GM18508 (cell line): Measurements from ENCODE around the gene KCNK13.

Source experiments
- ATAC-seq: cut with Tn5 transposase; IDR thresholded peaks from one replicate; pipeline ENCODE4 v1.9.1; 2021; ENCODE audit warnings: moderate number of reproducible peaks; ENCODE audit not compliant: insufficient read depth, unreplicated experiment

The KCNK13 gene

DNA sequence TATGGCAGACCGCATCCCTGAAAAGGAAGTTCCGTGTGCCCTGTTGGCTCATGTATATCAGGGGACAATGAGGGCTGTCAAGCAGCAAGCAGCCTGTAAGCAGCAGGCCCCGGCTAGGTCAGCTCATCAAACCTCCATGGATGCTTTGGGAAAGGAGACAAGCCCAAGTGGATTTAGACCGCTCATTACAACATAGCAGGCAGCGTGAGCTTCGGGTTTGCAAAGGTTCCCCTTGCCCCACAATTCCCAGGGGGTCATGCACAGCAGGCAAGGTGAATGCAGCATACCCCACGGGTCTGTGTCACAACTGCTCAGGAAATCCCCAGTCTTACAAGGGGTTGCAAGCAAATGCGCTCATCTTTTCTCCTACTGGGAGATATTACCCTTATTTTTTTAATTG, 54.6 kb downstream of the KCNK13 start:
- ATAC-seq = no peak

DNA sequence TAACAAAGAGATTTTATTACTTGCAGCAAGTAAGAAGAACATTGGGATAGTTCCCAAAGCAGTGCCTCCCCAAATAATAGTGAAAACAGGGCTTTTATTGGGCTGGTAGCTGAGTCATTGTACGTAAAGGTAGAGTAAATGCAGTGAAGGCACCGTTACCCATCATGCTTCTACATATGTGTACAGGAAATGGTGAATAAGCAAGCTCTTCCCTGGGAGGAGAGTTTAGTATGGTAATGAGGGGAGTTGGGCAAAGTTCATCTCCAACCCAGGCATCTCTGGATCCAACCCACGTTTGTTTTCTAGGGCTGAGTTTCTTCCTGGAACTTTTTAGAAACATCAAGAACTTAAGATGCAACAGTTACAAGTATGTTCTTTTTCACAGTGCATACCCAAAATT, 56.2 kb downstream of the KCNK13 start:
- no peak for ATAC-seq

DNA sequence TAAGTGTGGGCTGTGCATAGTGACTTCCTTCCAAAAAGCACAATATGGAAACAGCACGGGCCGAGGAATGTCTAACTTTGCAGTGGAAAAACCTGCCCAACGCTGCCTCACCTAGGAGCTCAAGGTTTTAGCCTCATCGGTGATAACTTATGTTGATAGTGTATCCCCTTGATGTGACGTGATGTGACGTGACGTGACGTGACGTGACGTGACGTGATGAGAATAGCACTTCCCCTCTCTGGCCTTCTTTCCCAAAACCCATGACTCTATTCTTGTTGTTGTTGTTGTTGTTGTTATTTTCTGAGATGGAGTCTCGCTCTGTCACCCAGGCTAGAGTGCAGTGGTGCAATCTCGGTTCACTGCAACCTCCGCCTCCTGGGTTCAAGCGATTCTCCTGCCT, 64.5 kb downstream of the KCNK13 start:
- ATAC-seq = no peak

DNA sequence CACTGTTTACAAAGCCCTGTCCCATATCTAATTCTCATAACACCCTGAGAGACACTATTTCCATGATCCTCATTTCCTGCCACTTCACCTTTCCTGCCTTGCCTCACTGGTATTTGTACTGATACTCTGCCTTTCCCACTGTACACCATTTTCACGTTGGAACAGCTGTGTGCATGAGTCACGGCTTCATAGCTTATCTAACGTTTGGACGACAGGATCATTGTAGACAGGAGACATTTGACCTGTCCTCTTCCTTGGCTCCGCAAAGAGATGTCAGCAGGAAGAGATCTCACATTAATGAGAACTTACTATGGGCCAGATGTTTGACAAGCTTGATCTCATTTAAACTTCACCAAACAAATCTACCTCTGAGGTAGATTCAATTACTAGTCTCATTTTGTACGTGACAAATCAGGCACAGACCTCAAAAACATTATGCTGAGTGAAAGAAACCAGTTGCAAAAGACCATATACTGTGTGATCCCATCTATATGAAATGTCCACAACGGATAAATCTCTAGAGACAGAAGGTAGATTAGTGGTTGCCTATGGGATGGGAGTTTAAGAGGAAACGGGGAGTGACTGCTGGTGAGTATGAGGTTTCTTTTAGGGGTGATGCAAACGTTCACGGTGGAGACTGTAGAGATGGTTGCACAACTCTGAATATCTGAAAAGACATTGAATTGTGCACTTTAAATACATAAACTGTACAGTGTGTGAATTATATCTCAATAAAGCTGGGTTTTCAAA, 71.2 kb downstream of the KCNK13 start:
- no peak for ATAC-seq

DNA sequence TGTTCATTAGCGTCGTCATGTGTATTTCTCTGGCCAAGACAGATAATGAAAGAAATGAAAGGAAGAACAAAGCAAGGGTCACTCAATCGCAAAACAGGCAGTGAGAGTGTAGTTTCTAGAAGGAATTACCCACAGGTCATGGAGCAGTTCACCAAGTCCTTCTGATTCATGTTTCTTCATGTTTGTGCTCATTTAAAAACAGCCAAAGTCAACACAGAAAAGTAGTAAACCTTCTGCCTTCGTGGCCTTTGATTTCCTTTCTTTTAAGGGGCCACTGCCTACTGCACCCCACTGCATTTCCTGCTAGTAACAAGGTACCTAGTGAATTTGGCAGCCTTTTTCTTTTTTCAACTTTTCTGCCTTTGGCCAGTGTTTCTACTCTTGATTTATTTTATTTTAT, 75.1 kb downstream of the KCNK13 start:
- no peak for ATAC-seq

DNA sequence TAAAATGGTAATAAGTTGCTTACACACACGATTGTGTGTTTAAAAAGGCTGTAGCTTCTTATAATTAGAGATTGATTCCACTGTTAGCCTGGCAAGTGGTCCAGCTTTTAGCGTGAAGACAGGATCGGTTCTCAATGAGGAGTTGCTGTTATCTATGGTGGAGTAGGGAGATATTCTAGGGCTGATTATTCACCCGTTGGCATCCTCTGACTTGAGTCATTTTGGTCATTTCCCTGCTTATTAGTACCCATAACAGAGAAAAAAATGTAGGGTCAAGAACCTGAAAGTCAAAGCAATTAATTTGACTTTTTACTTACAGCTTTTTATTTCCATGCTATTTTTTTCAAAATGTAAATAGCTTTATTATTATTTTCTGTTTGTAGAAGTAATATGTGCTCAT, 76.0 kb downstream of the KCNK13 start:
- ATAC-seq = no peak

DNA sequence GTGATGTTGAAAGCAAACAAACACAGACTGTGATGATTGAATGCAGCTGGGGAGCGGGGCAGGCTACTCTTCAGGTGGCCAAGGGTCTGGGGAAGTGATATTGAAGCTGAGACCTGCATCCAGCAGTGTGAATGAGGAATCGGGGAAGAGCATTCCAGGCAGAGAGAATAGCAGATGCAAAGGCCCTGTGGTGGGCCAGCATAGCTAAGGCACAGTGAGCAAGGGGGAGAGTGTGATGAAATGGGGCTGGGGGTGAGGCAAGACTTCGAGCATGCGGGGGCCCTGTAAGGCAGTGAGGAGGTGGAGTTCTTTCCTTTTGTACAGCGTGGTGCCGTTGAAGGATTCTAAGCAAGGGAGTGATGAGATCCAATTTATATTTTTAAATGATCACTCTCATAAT, 77.4 kb downstream of the KCNK13 start:
- no peak for ATAC-seq

DNA sequence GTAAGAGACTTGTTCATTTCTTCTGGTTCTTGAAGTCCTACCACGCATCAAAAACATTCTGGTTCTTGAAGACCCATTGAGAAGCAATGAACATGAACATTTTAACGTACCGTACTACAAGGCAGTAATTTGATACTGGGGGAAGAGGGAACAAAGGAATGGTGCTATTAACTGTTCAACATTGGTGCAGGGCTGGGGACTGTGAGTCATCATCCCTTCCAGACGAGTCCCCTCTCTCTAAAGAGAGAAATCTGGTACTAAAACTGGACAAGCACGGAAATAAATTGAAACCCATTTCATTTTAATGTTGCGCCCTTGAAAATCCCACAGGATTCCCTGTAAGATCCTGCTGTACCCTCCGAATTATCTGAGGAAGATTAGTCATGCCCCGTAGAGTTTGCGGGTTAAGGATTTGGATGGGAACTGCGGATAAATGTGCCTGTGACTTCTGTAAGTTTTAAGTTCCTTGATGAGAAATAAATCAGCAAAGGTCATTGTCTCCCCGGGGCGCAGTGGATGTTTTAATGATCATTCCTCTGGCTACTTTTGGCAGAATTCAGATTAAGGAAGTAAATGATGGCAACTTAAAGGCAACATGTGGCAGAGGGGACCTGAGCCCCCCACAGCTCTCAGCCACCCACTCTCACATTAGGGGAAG, 78.6 kb downstream of the KCNK13 start:
- no peak for ATAC-seq

DNA sequence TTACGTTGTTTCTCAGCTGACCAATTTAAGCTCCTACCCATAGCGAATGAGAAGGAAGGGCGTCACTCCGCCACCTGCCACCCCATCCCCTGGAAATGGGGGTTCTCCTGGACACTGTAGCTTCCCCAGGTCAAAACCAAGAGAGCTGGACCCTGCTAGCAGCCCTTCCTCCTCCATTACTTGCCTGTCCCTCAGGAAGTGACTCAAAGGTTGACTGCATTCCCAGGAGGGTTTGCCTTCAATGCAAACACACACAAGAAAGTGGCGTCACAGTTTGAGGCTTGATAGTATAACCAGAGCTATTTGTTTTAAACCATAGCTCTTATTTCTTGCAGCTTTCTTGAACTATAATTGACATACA, 79.1 kb downstream of the KCNK13 start:
- ATAC-seq = no peak

DNA sequence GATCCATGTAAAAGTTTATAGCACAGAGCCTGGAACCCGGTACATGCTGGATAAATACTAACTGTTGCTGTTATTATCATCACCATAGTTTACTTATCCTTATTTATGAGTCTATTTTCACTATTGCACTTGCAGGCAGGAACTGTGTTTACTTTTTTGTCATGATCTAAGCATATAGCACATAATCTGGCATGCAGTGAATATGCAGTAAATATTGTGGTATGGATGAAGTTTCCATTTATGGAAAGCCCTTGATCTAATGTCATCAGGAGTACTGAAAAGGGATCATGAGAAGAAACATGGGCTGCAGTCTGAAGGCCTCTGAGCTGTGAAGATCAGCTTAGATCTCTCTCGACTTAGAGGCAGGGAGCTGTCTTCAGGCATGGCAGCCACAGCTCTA, 91.6 kb downstream of the KCNK13 start:
- ATAC-seq = no peak

DNA sequence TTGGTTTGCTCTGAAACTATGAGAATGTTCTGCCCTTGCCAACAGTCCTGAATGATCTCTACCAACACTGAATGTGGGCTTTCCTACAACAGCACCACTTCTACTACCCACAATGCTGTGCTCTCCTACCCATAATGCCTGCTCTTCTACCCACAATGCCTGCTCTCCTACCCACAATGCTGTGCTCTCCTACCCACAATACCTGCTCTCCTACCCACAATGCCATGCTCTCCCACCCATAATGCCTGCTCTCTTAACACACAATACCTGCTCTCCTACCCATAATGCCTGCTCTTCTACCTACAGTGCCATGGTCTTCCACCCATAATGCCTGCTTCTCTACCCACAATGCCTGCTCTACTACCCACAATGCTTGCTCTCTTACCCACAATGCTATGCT, 92.3 kb downstream of the KCNK13 start:
- no peak for ATAC-seq

DNA sequence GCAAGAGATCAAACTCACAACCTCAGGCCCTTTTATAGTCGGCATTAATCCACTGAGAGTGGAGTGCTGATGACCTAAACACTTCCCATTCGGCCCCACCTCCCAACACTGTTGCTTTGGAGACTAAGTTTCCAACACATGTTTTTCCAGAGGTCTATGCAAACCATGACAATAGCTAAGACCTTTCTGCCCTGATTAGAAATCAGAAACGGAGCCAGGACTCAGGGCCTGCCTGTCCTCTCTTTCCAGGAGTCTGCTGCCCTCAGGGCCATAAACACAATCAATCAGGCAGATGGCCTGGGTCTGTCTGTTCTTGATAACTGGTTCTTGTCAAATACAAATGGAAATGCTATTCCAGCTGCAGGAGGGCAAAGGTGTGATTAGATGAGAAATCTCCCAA, 97.4 kb downstream of the KCNK13 start:
- ATAC-seq = no peak

DNA sequence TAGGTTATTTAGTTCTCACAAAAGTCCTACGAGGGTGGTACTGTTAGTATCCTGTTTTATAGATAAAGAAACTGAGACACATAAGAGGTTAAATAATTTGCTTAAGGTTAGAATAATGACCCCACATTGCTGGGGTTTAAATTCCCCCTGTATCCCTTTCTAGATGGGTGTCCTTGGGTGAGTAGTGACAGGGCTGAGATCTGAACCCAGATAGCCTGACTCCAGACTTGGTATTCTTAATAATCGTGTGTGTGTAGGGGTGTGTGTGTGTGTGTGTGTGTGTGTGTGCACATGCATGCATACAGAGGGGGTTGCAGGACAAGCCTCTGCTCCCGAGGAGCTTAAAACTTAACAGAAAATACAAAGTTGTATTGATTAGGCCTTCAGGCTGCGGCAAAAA, 97.9 kb downstream of the KCNK13 start:
- ATAC-seq = no peak

DNA sequence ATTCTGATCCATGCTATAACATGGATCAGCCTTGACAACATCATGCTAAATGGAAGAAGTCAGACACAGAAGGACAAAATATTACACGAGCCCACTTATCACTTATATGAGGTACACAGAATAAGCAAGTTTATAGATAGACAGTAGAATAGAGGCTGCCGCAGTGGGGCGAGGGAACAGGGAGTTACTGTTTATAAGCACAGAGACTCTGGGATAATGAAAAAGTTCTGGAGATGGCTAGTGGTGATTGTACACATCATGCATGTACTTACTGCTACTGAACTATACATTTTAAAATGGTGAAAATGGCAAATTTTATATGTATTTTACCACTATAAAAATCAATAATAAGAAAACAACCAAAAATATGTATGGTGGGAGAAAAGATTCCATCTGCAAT, 99.3 kb downstream of the KCNK13 start:
- no peak for ATAC-seq

DNA sequence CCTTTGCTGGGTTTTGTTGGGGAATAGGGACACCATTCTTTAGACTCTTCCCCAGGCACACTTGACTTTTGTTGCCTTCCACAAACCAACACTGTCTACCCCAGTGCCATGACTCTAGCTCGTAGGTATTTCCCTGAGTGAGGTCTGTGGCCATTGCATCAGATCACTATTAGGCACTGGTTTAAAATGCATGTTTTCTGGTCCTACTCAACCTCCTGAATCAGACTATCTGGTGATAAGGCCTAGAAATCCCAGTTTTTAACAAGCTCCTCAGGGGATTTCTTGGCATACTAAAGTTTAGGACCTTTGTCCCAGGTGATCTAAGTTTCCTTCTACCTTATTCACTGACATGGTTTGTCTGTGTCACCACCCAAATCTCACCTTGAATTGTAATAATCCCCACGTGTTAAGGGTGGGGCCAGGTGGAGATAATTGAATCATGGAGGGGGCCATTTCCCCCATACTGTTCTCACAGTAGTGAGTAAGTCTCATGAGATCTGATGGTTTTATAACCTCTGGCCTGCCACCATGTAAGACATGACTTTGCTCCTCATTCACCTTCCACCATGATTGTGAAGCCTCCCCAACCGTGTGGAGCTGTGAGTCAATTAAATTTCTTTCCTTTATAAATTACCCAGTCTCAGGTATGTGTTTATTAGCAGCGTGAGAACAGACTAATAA, 106.8 kb downstream of the KCNK13 start:
- no peak for ATAC-seq

DNA sequence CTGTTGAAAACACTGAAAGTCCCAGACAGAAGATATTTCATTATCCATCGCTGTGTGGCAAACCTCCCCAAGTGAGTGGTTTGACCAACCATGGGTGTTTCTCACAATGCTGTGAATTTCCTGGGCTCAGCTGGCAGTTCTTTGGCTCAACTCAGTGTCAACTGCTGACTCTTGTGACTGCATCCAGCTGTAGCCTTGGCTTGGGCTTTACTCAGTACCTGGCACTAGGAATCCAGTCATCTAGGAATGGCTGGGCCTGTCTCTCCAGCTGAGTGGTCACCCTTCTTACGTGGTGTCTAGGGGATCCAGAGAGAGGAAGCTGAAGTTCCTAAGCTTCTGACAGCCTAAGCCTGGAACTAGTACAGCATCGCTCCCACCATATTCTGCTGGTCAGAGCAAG, 113.8 kb downstream of the KCNK13 start:
- ATAC-seq = no peak

DNA sequence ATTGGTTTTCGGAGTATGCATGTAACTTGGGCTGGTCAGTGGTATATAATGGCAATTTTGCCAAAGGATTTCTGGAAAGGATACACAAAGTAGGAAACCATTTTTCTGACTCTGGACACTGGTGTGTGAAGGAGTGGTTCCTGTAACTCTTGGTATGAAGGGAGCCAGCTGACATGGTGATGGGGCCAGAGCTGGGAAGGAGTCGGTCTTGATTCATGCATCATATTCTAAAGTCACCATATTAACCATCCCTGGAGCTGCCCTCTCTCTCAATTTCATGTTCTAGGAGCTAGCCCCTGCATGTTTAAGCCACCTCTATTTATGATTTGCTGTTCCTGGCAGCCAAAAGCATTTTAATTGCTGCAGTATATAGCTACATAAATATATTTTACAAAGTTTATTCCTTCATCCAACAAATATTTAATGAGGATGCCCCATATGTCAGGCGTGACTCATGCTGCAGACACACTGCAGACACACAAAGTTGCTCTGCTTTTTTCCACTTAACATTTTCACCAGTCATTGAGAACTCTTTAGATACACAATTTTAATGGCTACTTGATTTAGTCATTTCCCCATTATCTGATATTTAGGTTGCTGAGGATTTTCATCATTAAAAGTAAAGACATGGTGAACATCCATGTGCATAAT, 115.9 kb downstream of the KCNK13 start:
- ATAC-seq = no peak

DNA sequence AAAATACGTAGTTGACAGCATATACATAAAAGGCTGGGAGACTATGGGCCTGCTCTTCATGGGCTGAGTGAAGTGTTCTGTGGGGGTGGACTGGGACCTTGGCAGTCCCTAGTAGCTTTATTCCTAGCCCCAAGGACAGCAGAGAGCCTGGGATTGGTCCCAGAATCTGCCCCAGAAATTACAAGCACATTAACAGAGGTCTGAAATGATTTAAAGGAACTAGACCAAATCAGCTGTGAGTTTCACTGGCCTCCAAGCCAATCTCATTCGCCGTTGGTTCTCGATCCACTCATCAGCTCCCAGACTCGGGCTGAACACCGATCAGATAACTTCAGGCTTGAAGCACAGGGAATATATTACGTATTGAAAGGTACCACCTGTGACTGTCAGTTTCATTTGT, 117.6 kb downstream of the KCNK13 start:
- ATAC-seq = no peak

DNA sequence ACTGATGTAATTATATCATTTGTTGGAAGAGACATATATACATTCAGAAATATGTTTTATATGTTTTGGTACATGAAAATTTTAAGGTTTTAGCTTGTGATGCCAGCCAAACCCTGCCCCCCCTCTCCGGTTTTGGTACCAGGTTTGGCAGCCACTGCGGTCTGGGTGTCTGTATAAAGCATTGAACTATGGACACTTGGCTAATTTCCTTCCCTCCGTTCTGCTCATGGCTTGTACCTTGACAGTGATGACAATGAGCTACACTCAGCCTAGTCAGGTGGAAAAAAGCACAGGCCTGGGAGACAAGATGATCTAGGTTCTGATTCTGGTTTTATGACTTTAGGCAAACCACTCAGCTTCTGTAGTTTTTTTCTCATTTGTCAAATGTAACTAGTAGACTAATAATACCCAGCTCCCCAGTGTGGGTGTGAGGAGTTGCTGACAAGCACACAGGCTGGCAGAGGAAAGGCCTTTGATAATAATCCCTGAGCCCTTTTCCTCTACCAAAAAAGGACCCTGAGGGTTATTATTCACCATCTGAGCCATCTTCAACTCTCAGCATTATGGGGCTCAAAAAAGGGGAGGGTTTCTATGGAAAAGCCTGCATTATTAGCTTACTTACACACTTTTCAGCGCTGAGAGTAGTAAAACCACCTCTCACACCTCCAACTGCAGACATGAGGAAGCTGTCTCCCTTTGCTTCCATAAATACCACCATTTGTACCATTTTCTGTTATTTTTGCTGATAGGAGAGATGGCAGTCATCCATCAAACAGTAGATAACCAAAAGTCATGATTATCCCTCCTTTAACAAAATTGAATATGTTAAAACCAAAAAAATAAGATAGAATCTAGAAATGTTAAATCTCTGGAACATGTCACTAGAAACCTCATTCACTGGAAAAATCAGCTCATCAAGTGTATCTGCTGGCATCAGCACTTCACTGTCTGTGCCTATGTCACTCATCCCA, 118.3 kb downstream of the KCNK13 start:
- ATAC-seq = no peak

DNA sequence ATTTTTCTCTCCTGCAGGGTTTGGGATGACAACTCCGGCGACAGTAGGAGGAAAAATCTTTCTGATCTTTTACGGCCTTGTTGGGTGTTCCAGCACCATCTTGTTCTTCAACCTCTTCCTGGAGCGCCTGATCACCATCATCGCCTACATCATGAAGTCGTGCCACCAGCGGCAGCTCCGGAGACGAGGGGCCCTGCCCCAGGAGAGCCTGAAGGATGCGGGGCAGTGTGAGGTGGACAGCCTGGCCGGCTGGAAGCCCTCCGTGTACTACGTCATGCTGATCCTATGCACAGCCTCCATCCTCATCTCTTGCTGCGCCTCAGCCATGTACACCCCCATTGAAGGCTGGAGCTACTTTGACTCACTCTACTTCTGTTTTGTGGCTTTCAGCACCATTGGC, 122.3 kb downstream of the KCNK13 start:
- no peak for ATAC-seq
